ENCODE measurements around the gene FGFR4.
A peak's percentile ranks its signal among the peaks of the same experiment; 100 is the strongest.

FGFR4 gene

GRCh38 chr5:177092178-177093081 lies 5.7 kb downstream of the FGFR4 start:
- DNase-seq (ENCODE audit: low spot score): peak; percentile 18
- TF ChIP-seq, protein P1, sequence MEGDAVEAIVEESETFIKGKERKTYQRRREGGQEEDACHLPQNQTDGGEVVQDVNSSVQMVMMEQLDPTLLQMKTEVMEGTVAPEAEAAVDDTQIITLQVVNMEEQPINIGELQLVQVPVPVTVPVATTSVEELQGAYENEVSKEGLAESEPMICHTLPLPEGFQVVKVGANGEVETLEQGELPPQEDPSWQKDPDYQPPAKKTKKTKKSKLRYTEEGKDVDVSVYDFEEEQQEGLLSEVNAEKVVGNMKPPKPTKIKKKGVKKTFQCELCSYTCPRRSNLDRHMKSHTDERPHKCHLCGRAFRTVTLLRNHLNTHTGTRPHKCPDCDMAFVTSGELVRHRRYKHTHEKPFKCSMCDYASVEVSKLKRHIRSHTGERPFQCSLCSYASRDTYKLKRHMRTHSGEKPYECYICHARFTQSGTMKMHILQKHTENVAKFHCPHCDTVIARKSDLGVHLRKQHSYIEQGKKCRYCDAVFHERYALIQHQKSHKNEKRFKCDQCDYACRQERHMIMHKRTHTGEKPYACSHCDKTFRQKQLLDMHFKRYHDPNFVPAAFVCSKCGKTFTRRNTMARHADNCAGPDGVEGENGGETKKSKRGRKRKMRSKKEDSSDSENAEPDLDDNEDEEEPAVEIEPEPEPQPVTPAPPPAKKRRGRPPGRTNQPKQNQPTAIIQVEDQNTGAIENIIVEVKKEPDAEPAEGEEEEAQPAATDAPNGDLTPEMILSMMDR (IDR thresholded peaks at IDR 0.05; ENCODE audit: extremely low read depth, missing control alignments): no peak

DNA sequence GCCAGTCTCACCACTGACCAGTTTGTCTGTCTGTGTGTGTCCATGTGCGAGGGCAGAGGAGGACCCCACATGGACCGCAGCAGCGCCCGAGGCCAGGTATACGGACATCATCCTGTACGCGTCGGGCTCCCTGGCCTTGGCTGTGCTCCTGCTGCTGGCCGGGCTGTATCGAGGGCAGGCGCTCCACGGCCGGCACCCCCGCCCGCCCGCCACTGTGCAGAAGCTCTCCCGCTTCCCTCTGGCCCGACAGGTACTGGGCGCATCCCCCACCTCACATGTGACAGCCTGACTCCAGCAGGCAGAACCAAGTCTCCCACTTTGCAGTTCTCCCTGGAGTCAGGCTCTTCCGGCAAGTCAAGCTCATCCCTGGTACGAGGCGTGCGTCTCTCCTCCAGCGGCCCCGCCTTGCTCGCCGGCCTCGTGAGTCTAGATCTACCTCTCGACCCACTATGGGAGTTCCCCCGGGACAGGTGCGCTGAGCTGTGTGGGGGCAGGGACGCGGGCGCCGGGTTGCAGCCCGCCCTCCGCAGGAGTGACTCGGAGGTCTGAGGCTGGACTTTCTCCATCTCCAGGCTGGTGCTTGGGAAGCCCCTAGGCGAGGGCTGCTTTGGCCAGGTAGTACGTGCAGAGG lies 6.5 kb downstream of the FGFR4 start:
- TF ChIP-seq, protein P1 (IDR thresholded peaks at IDR 0.05; ENCODE audit: extremely low read depth, missing control alignments): no peak
- DNase-seq (ENCODE audit: low spot score): no peak

GRCh38 chr5:177093803-177094202 lies 7.1 kb downstream of the FGFR4 start:
- TF ChIP-seq, protein P1 (IDR thresholded peaks at IDR 0.05; ENCODE audit: extremely low read depth, missing control alignments): no peak
- DNase-seq (ENCODE audit: low spot score): no peak

DNA sequence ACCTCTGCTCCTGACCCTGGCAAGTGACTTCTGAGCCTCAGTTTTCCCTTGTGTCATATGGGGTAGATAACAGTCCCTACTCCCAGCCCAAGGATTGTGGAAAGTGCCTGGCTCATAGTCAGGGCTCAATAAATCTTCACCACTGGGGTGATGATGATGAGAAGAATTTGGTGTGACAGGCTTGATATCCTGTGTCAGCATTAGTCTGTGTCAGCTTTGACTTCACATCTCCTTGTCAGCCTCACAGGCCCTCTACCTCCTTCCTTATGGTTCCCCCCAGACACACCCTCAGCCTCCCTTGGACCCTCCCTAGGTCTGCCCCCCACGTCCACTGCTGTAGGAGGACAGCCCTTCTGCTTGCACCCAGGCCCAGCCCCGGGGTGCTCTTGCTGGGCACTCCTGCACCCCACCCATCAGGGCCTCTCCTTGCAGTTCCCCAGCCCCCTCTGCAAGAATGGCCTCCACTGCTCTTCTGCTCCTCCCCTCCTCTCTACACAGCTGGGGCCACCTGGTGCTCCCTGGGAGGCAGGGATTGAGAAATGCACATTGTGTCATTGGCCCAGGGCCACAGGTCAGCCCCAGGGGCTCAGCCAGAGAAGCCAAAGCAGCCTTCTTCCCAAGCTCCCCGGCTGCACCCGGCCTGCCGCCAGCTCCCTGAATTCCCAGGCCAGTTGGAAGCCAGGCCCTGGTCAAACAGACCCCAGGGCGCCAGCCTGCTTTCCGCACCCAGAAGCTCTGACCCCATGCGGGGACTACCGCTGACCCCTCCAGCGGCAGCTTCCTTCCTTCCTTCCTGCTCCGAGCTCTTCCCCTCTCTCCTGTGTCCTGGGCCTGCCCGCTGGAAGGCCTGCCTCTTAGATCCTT lies 7.7 kb downstream of the FGFR4 start:
- DNase-seq (ENCODE audit: low spot score): peak; percentile 36

GRCh38 chr5:177095088-177095669 lies 8.5 kb downstream of the FGFR4 start:
- peak; percentile 25 for DNase-seq (ENCODE audit: low spot score)
- TF ChIP-seq, protein P1 (IDR thresholded peaks at IDR 0.05; ENCODE audit: extremely low read depth, missing control alignments): no peak

More for the DNA sequence above, 7.7 kb downstream of the FGFR4 start:
- TF ChIP-seq, protein P1 (IDR thresholded peaks at IDR 0.05; ENCODE audit: extremely low read depth, missing control alignments): no peak

DNA sequence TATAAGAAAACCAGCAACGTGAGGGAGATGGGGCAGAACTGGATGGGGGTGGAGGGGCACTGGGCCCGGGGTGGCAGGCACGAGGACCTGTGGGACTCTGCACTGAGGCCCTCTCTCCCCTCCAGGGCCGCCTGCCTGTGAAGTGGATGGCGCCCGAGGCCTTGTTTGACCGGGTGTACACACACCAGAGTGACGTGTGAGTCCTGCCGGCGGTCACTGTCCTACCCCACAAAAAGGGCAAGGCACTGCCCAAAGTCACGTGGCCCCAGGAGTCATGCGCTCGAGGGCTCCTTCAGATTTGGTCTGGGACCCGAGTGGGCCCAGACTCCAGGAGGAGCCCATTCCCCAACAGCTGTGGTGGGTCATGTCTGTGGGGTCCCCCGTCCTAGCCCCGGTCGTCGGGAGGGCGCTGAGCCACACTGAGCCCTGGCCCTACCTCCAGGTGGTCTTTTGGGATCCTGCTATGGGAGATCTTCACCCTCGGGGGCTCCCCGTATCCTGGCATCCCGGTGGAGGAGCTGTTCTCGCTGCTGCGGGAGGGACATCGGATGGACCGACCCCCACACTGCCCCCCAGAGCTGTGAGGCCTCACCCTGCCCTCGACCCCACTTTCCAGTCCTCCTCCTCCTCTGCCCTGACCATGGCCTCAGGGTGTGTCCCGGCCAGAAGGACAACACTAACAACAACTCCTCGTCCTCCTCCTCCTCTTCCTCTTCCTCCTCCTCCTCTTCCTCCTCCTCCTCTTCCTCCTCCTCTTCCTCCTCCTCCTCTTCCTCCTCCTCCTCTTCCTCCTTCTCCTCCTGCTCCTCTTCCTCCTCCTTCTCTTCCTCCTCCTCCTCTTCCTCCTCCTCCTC lies 9.7 kb downstream of the FGFR4 start:
- DNase-seq (ENCODE audit: low spot score): peak; percentile 38
- TF ChIP-seq, protein P1 (IDR thresholded peaks at IDR 0.05; ENCODE audit: extremely low read depth, missing control alignments): no peak

Data from GM20000 (cell line).